GM12891 (cell line): ENCODE data around the gene DGAT2.

ENCODE experiments used
- PAX5 ChIP-seq: IDR thresholded peaks from 2 replicates; pipeline ENCODE4 v1.6.1; 2011; ENCODE audit warnings: low read length, moderate library complexity, mild to moderate bottlenecking; ENCODE audit not compliant: insufficient read depth, severe bottlenecking
- POLR2A ChIP-seq: IDR thresholded peaks from 2 replicates; pipeline ENCODE4 v1.6.1; 2011; ENCODE audit warnings: low read depth, low read length, control low read depth
- POLR2AphosphoS5 ChIP-seq: IDR thresholded peaks from 2 replicates; pipeline ENCODE4 v1.6.1; 2011; ENCODE audit warnings: low read depth, low read length, control low read depth
- POU2F2 ChIP-seq: IDR thresholded peaks from 2 replicates; pipeline ENCODE4 v1.6.1; 2011; ENCODE audit warnings: low read depth, mild to moderate bottlenecking, control low read depth, low read length, moderate library complexity
- SPI1 ChIP-seq: IDR thresholded peaks from 2 replicates; pipeline ENCODE4 v1.6.1; 2011; ENCODE audit warnings: low read depth, low read length, control low read depth
- TAF1 ChIP-seq: IDR thresholded peaks from 2 replicates; pipeline ENCODE4 v1.6.1; 2011; ENCODE audit warnings: low read depth, low read length, control low read depth

- TF ChIP-seq POLR2A (no peak), POU2F2 (no peak), POLR2AphosphoS5 (no peak), TAF1 (no peak), PAX5 (no peak), SPI1 (no peak)
Measured at GRCh38 chr11:75785187-75785586, 16.6 kb downstream of the DGAT2 start.
